ENCODE results near the gene EFCAB12. TPM values are rescaled to one million over a fixed set of nuclear protein-coding genes. Genes with fewer than 3 reads are reported as not detected.

The EFCAB12 gene
- total RNA-seq, 6 donors from 2014 or later: 0.72 to 10.5 (median 5.1) TPM

GRCh38 chr3:129356756-129357425 is 71.5 kb downstream of the EFCAB12 start:
- H3K36me3 ChIP-seq: no peaks in the 10 kb centered on the region
- H3K27me3 ChIP-seq: no peaks in the 10 kb centered on the region
- DNase-seq: peak in 1 of 2 donors; percentile 57
- 97 to 100% methylated on average over 1 to 8 of the region's 10 CpGs for WGBS, 2 donors
- no peaks in the 10 kb centered on the region for H3K9me3 ChIP-seq
- TF ChIP-seq, protein P1, sequence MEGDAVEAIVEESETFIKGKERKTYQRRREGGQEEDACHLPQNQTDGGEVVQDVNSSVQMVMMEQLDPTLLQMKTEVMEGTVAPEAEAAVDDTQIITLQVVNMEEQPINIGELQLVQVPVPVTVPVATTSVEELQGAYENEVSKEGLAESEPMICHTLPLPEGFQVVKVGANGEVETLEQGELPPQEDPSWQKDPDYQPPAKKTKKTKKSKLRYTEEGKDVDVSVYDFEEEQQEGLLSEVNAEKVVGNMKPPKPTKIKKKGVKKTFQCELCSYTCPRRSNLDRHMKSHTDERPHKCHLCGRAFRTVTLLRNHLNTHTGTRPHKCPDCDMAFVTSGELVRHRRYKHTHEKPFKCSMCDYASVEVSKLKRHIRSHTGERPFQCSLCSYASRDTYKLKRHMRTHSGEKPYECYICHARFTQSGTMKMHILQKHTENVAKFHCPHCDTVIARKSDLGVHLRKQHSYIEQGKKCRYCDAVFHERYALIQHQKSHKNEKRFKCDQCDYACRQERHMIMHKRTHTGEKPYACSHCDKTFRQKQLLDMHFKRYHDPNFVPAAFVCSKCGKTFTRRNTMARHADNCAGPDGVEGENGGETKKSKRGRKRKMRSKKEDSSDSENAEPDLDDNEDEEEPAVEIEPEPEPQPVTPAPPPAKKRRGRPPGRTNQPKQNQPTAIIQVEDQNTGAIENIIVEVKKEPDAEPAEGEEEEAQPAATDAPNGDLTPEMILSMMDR (IDR thresholded peaks at IDR 0.05): no peak
- TF ChIP-seq EP300 (IDR thresholded peaks at IDR 0.05) (no peak), POLR2A (IDR thresholded peaks at IDR 0.05) (no peak), POLR2AphosphoS5 (IDR thresholded peaks at IDR 0.05) (no peak)
- H3K4me3 ChIP-seq: no peak overlapping the region
- H3K4me1 ChIP-seq: no peaks in the 10 kb centered on the region
- ATAC-seq (ENCODE audit: low FRiP score in 2 of 2): no peak
- no peak overlapping the region for H3K27ac ChIP-seq

GRCh38 chr3:129353589-129353941 is 74.9 kb downstream of the EFCAB12 start:
- Histone ChIP-seq H3K27ac (no peak overlapping the region), H3K4me1 (peaks cover 0 to 8% (median 6%) of the 10 kb centered on the region in 4 donors), H3K9me3 (no peaks in the 10 kb centered on the region), H3K27me3 (no peaks in the 10 kb centered on the region), H3K4me3 (no peak overlapping the region), H3K36me3 (no peaks in the 10 kb centered on the region)
- TF ChIP-seq, protein P1 (IDR thresholded peaks at IDR 0.05): no peak
- no peak for TF ChIP-seq POLR2AphosphoS5 (IDR thresholded peaks at IDR 0.05)
- TF ChIP-seq EP300 (IDR thresholded peaks at IDR 0.05): no peak
- TF ChIP-seq POLR2A (IDR thresholded peaks at IDR 0.05): no peak
- DNase-seq (no peak), ATAC-seq (ENCODE audit: low FRiP score in 2 of 2) (no peak)
- WGBS, 2 donors: 81 to 85% methylated on average over 5 of the region's 5 CpGs

GRCh38 chr3:129352650-129353588 is 75.5 kb downstream of the EFCAB12 start:
- no peak for DNase-seq

DNA sequence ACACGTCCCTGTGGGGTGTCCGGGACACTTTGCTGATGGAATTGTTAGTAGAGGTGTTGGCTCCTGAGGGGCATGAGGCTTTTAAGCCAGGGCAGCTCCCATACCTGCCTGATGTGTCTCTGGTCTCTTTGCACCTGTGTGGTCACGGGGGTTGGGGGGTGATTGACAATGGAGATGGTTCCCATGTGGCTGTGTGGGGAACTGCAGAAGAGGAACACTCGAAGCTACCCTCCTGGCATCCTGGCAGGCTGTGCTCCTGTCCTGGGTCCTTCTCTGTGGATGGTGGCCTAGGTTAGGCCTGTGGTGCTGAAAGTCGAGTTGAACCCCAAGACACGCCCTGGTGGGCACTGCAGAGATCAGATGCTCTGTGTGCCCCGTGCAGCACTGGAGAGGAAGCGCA is 76.4 kb downstream of the EFCAB12 start:
- 73 to 85% methylated on average over 3 to 8 of the region's 8 CpGs for WGBS, 2 donors
- no peak overlapping the region for H3K4me3 ChIP-seq
- no peaks in the 10 kb centered on the region for H3K36me3 ChIP-seq
- no peaks in the 10 kb centered on the region for H3K9me3 ChIP-seq
- ATAC-seq (ENCODE audit: low FRiP score in 2 of 2) (peak in 1 of 2 donors; percentile 2), DNase-seq (no peak)
- TF ChIP-seq, protein P1 (IDR thresholded peaks at IDR 0.05): no peak
- TF ChIP-seq EP300 (IDR thresholded peaks at IDR 0.05) (no peak), POLR2AphosphoS5 (IDR thresholded peaks at IDR 0.05) (no peak), POLR2A (IDR thresholded peaks at IDR 0.05) (no peak)
- H3K4me1 ChIP-seq: peaks cover 3 to 12% (median 9%) of the 10 kb centered on the region in 4 donors
- H3K27ac ChIP-seq: no peak overlapping the region
- H3K27me3 ChIP-seq: no peaks in the 10 kb centered on the region

More at GRCh38 chr3:129352650-129353588, 75.5 kb downstream of the EFCAB12 start:
- no peak overlapping the region for H3K4me3 ChIP-seq
- peaks cover 0 to 8% (median 6%) of the 10 kb centered on the region in 4 donors for H3K4me1 ChIP-seq
- no peak for ATAC-seq (ENCODE audit: low FRiP score in 2 of 2)
- H3K27me3 ChIP-seq: no peaks in the 10 kb centered on the region
- TF ChIP-seq EP300 (IDR thresholded peaks at IDR 0.05): no peak
- TF ChIP-seq POLR2AphosphoS5 (IDR thresholded peaks at IDR 0.05): no peak
- no peak for TF ChIP-seq POLR2A (IDR thresholded peaks at IDR 0.05)
- TF ChIP-seq, protein P1 (IDR thresholded peaks at IDR 0.05): no peak
- H3K36me3 ChIP-seq: no peaks in the 10 kb centered on the region
- H3K9me3 ChIP-seq: no peaks in the 10 kb centered on the region
- 46 to 65% methylated on average over 7 to 14 of the region's 14 CpGs for WGBS, 2 donors
- no peak overlapping the region for H3K27ac ChIP-seq

Small RNA genes within 50 kb of the gene (small RNA-seq; reads per million reads assigned to genes)
- gene SNORA7B: 12.0 to 40.8 (median 23.3) reads per million in 4 donors

Other genes with a start within 250 kb of the EFCAB12 start
- gene CNBP, start 244.7 kb downstream of the EFCAB12 start, total RNA-seq: 100 to 1,000 TPM; 185 to 426 (median 312) TPM
- 100 to 1,000 TPM; 108 to 191 (median 171) TPM for gene COPG1, start 179.0 kb downstream of the EFCAB12 start, total RNA-seq
- 10 to 100 TPM; 27.0 to 38.0 (median 31.1) TPM for gene HMCES, start 149.8 kb downstream of the EFCAB12 start, total RNA-seq
- gene MBD4, start 11.3 kb upstream of the EFCAB12 start, total RNA-seq: 10 to 100 TPM; 22.3 to 43.2 (median 34.6) TPM
- 100 to 1,000 TPM in 1 of 6 donors, 10 to 100 TPM in 5; 23.7 to 126 (median 29.1) TPM for gene IFT122, start 11.6 kb upstream of the EFCAB12 start, total RNA-seq
- gene RHO, start 100.0 kb upstream of the EFCAB12 start, total RNA-seq: not detected
- not detected for gene H1-8, start 114.5 kb upstream of the EFCAB12 start, total RNA-seq
- 100 to 1,000 TPM in 5 of 6 donors, 10 to 100 TPM in 1; 95.3 to 607 (median 227) TPM for gene PLXND1, start 178.0 kb upstream of the EFCAB12 start, total RNA-seq